SK-N-SH treated with all-trans-retinoic acid at 6 μM for 48 hours (cell line): ENCODE measurements around the gene PLPP7.

Source experiments
- ATAC-seq: fragments of 200-7000 bp; cut with Tn5 transposase; 3 replicates; pipeline ENCODE4 v1.9.1; 2020; ENCODE audit warnings: mild to moderate bottlenecking, moderate library complexity
- ARNTL ChIP-seq: fragments of 450-650 bp; formaldehyde crosslinking; IDR thresholded peaks from 2 replicates; pipeline ENCODE4 v1.5.0; 2020; ENCODE audit warnings: low read depth, mild to moderate bottlenecking, moderate library complexity, borderline replicate concordance
- BACH2 ChIP-seq: fragments of 250-450 bp; sonication (Bioruptor Pico); IDR thresholded peaks from 2 replicates; pipeline ENCODE4 v1.9.0; 2021; ENCODE audit warnings: mild to moderate bottlenecking, borderline replicate concordance
- CREB5 ChIP-seq: fragments of 250-450 bp; sonication (Bioruptor Pico); IDR thresholded peaks from 2 replicates; pipeline ENCODE4 v1.5.1; 2020; ENCODE audit warnings: low read depth, mild to moderate bottlenecking, moderate library complexity
- CSDC2 ChIP-seq: fragments of 250-450 bp; sonication (Bioruptor Pico); IDR thresholded peaks from 2 replicates; pipeline ENCODE4 v1.5.0; 2020; ENCODE audit warnings: mild to moderate bottlenecking, moderate library complexity
- CSRNP3 ChIP-seq: fragments of 250-450 bp; sonication (Bioruptor Pico); IDR thresholded peaks from 2 replicates; pipeline ENCODE4 v1.5.1; 2021; ENCODE audit warnings: mild to moderate bottlenecking, moderate library complexity
- GLIS3 ChIP-seq: fragments of 250-450 bp; sonication (Bioruptor Pico); IDR thresholded peaks from 2 replicates; pipeline ENCODE4 v1.5.0; 2020; ENCODE audit warnings: mild to moderate bottlenecking, moderate library complexity
- ISL1 ChIP-seq: fragments of 250-450 bp; sonication (Bioruptor Pico); IDR thresholded peaks from 2 replicates; pipeline ENCODE4 v2.1.2; 2022; ENCODE audit warnings: mild to moderate bottlenecking, moderate library complexity
- OSR1 ChIP-seq: fragments of 250-450 bp; sonication (Bioruptor Pico); IDR thresholded peaks from 2 replicates; pipeline ENCODE4 v1.8.0; 2022; ENCODE audit warnings: moderate library complexity, mild to moderate bottlenecking, inconsistent platforms
- PPARA ChIP-seq: fragments of 250-450 bp; sonication (Bioruptor Pico); IDR thresholded peaks from 2 replicates; pipeline ENCODE4 v1.5.0; 2020; ENCODE audit warnings: mild to moderate bottlenecking, borderline replicate concordance
- SNAI2 ChIP-seq: fragments of 250-450 bp; sonication (Bioruptor Pico); IDR thresholded peaks from 2 replicates; pipeline ENCODE4 v1.5.0; 2020; ENCODE audit warnings: mild to moderate bottlenecking, moderate library complexity
- TOX ChIP-seq: fragments of 250-450 bp; sonication (Bioruptor Pico); IDR thresholded peaks from 2 replicates; pipeline ENCODE4 v1.8.0; 2021; ENCODE audit warnings: mild to moderate bottlenecking, moderate library complexity, borderline replicate concordance
- TSHZ2 ChIP-seq: fragments of 250-450 bp; sonication (Bioruptor Pico); IDR thresholded peaks from 2 replicates; pipeline ENCODE4 v1.5.0; 2020; ENCODE audit warnings: mild to moderate bottlenecking, moderate library complexity
- ZC3H10 ChIP-seq: fragments of 250-450 bp; sonication (Bioruptor Pico); IDR thresholded peaks from 2 replicates; pipeline ENCODE4 v1.5.1; 2021; ENCODE audit warnings: mild to moderate bottlenecking, moderate library complexity
- ZFP3 ChIP-seq: fragments of 250-450 bp; sonication (Bioruptor Pico); IDR thresholded peaks from 2 replicates; pipeline ENCODE4 v1.5.0; 2020; ENCODE audit warnings: mild to moderate bottlenecking, moderate library complexity
- ZFP30 ChIP-seq: fragments of 450-650 bp; formaldehyde crosslinking; IDR thresholded peaks from 2 replicates; pipeline ENCODE4 v1.5.0; 2022; ENCODE audit warnings: mild to moderate bottlenecking, moderate library complexity
- ZNF565 ChIP-seq: fragments of 450-650 bp; formaldehyde crosslinking; conservative IDR thresholded peaks from 2 replicates; pipeline ENCODE4 v1.5.0; 2020; ENCODE audit warnings: low read depth, mild to moderate bottlenecking, moderate library complexity
- ZNF8 ChIP-seq: fragments of 450-650 bp; formaldehyde crosslinking; IDR thresholded peaks from 2 replicates; pipeline ENCODE4 v1.5.0; 2020; ENCODE audit warnings: mild to moderate bottlenecking, moderate library complexity
- TF ChIP-seq, protein P1 (sequence below): fragments of 250-450 bp; sonication (Bioruptor Pico); IDR thresholded peaks from 2 replicates; pipeline ENCODE4 v1.8.0; 2021; ENCODE audit warnings: low read depth, mild to moderate bottlenecking, moderate library complexity, borderline replicate concordance
- TF ChIP-seq, protein P2 (sequence below): fragments of 250-450 bp; sonication (Bioruptor Pico); IDR thresholded peaks from 2 replicates; pipeline ENCODE4 v1.8.0; 2020; ENCODE audit warnings: mild to moderate bottlenecking, moderate library complexity, borderline replicate concordance

The PLPP7 gene

DNA sequence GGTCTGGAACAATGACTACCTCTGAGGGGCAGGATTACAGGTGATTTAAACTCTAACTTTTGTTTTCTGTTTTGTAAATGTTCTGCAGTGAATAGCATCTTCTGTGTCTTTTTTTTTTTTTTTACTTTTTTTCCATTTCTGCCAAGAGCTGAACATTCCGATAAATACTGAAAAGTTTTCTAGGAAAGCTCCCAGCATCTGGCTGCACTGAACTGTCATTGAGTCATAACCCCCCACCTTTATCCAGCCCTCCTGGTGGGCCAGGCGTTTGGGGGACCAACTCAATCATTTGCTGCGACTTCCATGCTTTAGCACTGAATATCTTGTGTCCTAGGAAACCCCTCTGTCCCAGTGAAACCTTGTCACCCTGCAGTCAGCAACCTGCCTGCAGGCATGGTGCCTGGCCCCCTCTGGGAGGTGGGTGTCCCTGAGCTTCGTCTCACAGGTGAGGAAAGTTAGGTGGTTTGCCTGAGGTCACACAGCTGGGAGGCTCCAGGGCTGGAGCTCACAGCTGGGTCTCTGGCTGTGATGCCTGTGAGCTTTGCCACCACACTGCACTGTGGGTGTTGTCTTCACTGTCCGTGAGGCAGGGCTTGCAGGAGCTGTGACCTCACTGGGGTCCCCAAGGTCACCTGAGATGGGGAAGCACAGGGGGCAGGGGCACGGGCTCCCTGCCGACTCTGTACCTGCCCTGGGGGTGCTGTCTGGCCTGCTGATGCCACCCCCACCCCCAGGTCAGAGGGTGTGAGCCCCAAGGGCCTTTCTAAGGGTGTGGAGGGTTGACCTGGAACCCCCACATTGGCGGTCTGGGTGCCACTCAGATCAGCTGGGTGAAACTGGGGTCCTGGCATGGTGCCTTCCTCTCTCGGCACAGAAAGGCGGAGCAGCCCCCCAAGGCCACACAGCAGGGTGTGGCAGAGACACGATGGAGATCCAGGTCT lies 14.1 kb downstream of the PLPP7 start:
- no peak for TF ChIP-seq ZC3H10 (CRISPR knock-in tag)
- no peak for TF ChIP-seq CSRNP3 (CRISPR knock-in tag)
- no peak for TF ChIP-seq CREB5
- TF ChIP-seq, protein P1, sequence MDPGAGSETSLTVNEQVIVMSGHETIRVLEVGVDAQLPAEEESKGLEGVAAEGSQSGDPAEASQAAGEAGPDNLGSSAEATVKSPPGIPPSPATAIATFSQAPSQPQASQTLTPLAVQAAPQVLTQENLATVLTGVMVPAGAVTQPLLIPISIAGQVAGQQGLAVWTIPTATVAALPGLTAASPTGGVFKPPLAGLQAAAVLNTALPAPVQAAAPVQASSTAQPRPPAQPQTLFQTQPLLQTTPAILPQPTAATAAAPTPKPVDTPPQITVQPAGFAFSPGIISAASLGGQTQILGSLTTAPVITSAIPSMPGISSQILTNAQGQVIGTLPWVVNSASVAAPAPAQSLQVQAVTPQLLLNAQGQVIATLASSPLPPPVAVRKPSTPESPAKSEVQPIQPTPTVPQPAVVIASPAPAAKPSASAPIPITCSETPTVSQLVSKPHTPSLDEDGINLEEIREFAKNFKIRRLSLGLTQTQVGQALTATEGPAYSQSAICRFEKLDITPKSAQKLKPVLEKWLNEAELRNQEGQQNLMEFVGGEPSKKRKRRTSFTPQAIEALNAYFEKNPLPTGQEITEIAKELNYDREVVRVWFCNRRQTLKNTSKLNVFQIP = no peak
- TF ChIP-seq GLIS3 = no peak
- no peak for TF ChIP-seq ZNF565 (CRISPR knock-in tag)
- no peak for TF ChIP-seq CSDC2 (CRISPR knock-in tag)
- TF ChIP-seq ZNF8 (CRISPR knock-in tag) = no peak
- no peak for TF ChIP-seq ARNTL
- TF ChIP-seq, all 23 proteins: peak for 0
- ATAC-seq = no peak

DNA sequence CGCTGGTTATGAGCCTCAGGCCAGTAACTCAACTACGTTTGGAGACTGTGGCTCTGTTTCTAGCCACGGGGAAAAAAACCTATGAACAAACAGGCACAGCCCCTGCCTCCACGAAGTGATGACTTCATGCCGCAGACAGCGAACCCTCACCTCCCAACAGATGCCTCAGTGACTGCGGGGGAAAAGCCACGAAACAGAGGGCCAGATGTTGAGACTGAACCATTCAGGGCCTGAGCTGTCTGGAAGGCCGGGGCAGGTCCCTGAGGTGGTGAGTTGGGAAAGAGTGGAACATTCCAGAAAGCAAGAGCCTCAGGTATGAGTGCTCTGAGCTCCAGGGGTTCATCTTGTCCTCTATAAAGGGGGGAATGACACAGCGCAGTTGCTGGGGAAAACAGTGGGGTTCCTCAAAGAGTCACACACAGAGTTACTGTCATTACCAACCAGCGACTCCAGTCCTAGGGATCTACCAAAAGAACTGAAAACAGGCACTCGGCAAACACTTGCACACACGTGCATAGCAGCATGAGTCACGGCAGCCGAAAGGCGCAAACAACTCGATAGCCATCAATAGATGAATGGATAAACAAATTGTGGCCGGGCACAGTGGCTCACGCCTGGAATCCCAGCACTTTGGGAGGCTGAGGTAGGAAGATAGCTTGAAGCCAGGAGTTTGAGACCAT lies 15.3 kb downstream of the PLPP7 start:
- peak; percentile 49 for ATAC-seq
- TF ChIP-seq ZNF8 (CRISPR knock-in tag) = no peak
- TF ChIP-seq, protein P1 = no peak
- no peak for TF ChIP-seq PPARA (CRISPR knock-in tag)
- TF ChIP-seq, protein P2, sequence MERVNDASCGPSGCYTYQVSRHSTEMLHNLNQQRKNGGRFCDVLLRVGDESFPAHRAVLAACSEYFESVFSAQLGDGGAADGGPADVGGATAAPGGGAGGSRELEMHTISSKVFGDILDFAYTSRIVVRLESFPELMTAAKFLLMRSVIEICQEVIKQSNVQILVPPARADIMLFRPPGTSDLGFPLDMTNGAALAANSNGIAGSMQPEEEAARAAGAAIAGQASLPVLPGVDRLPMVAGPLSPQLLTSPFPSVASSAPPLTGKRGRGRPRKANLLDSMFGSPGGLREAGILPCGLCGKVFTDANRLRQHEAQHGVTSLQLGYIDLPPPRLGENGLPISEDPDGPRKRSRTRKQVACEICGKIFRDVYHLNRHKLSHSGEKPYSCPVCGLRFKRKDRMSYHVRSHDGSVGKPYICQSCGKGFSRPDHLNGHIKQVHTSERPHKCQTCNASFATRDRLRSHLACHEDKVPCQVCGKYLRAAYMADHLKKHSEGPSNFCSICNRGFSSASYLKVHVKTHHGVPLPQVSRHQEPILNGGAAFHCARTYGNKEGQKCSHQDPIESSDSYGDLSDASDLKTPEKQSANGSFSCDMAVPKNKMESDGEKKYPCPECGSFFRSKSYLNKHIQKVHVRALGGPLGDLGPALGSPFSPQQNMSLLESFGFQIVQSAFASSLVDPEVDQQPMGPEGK (CRISPR knock-in tag) = no peak
- no peak for TF ChIP-seq CSRNP3 (CRISPR knock-in tag)
- TF ChIP-seq BACH2 (CRISPR knock-in tag) = no peak
- no peak for TF ChIP-seq CSDC2 (CRISPR knock-in tag)
- TF ChIP-seq GLIS3 = no peak
- TF ChIP-seq TSHZ2 = no peak
- no peak for TF ChIP-seq ISL1 (CRISPR knock-in tag)
- no peak for TF ChIP-seq ZFP30
- no peak for TF ChIP-seq TOX (CRISPR knock-in tag)
- TF ChIP-seq SNAI2 (CRISPR knock-in tag) = no peak
- no peak for TF ChIP-seq CREB5
- no peak for TF ChIP-seq ZC3H10 (CRISPR knock-in tag)
- TF ChIP-seq OSR1 (CRISPR knock-in tag) = no peak
- TF ChIP-seq ARNTL = no peak
- TF ChIP-seq ZNF565 (CRISPR knock-in tag) = no peak
- TF ChIP-seq ZFP3 (CRISPR knock-in tag) = no peak
